Daoy (cell line): Measurements from ENCODE around the gene APOBEC2. TPM values are rescaled to one million over a fixed set of nuclear protein-coding genes. Genes with fewer than 3 reads are reported as not detected.
A peak's percentile ranks its signal among the peaks of the same experiment; 100 is the strongest.

Experiments used
- DNase-seq: peaks from one replicate; pipeline ENCODE4 v3.0.0-alpha.2; 2015; ENCODE audit warnings: low read depth
- total RNA-seq: library from RNA; depleted of rRNA; stranded (reverse); fragments of >200 nt; shearing (Covaris generic); gene quantifications from 2 replicates; pipeline ENCODE4 v1.2.3, GENCODE V29; 2014

The APOBEC2 gene
- total RNA-seq, 1 experiment from 2014 or later, result not detected

GRCh38 chr6:41037107-41037900, 15.7 kb upstream of the APOBEC2 start:
- DNase-seq, result no peak

DNA sequence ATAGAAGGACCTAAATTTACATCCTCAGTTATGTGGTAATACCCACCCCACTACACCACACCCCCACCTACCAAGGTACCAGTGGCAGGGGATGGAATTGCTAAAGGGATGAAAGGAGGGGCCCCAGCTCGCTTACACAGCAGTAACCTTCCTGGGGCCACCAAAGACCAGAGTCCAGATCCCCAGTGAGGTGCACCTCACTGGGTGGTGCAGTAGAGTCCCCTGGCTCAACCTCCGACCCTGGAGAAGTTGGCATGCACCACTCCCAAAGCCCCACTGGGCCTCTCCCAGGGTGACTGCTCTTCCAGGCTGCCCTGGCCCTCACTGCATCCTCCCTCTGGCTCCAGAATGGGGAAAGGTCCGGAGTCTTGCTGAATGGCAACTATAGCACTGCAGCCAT, 14.8 kb upstream of the APOBEC2 start:
- no peak for DNase-seq

GRCh38 chr6:41039060-41039998, 13.7 kb upstream of the APOBEC2 start, which contains the start of gene UNC5CL:
Gene UNC5CL, minus strand, starts transcription at chr6:41039221. Its CDS starts 4,147 bp downstream, at chr6:41035074.
- peak; percentile 39 for DNase-seq

DNA sequence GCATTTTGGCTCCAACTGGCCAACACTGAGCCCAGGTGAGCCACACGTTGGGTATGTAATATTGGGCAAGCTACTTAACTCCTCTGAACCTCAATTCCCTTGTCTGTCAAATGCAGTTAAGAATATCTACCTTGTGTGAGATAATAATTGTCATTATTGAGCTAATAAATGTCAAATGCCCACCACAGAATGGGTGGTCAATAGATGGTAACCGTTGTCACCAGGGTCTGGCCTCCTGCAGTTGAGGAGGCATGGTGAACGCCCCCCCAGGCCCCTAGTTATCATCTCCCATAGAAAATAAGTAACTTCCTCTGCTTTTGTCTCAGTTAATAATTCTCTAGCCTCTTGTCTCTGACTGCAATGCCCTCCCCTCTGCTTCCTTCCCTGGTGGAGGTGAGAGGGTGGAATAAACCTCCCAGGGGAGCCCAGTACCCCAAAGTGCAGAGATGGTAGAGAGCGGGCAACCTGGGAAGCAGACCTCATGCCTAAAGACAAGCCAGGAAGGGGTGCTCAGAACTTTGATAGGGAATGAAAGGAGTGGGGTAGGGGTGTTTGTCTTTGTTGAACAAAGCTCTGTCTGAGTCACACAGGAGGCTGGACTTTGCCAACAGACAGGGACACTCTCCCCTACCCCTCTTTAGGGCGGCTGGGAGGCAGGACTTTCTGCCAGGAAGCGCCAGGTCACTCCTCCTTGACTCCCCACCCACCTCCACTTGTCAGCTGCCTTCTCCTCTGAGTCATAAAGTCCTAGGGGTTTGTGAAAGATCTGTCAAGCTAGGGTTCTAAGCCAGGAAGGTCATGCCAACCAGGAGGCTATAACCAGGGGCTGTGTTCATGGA, 12.7 kb upstream of the APOBEC2 start:
- DNase-seq, result peak; percentile 76

GRCh38 chr6:41040940-41041536, 12.0 kb upstream of the APOBEC2 start:
- DNase-seq, result no peak

- no peak for DNase-seq
Measured at GRCh38 chr6:41042226-41043055, 10.6 kb upstream of the APOBEC2 start, which contains the start of gene TSPO2. Gene TSPO2, plus strand, starts transcription at chr6:41042467. Its CDS starts 519 bp downstream, at chr6:41042986.

DNA sequence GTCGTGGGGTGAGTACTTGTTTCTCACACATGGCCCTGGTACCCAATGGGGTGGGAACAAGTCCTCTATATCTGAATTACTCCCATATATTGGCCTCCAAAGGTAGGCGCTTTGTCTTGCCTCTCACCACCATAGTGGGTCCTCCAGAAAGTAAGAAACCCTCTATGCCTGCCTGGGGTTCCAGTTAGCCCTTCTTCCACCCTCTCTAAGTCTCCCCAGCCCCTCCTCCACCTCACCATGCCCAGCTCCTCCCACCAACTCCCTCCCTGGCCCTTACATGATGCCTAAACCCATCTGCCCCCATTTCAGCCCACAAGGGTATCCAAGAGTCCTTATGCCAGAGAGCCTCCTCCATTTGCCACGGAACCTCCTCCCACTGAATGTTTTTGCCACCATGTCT, 9.9 kb upstream of the APOBEC2 start:
- DNase-seq, result no peak

GRCh38 chr6:41045664-41046063, 7.3 kb upstream of the APOBEC2 start:
- no peak for DNase-seq

- no peak for DNase-seq
Measured at GRCh38 chr6:41046084-41046483, 6.9 kb upstream of the APOBEC2 start.

DNA sequence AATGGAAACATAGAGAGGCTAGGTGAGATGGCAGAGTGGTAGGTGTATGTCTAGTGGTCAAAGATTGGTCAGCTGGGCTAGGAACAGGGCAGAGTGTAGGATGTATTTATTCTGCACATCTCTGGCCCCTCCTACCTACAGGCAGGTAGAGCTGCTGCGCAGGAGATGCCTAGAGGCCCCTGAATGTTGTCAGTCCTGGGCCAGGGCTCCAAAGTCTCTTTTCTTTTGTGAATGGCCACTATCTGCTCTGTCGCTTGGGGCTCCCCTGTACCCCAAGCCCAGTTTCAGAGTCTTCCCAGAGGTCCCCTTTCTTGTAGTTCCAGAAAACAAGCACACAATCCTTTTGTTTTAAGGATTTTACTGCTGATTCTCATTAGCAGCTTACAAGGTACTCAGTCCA, 5.7 kb upstream of the APOBEC2 start:
- DNase-seq, result no peak

- DNase-seq, result no peak
Measured at GRCh38 chr6:41047745-41048732, 5.0 kb upstream of the APOBEC2 start.

DNA sequence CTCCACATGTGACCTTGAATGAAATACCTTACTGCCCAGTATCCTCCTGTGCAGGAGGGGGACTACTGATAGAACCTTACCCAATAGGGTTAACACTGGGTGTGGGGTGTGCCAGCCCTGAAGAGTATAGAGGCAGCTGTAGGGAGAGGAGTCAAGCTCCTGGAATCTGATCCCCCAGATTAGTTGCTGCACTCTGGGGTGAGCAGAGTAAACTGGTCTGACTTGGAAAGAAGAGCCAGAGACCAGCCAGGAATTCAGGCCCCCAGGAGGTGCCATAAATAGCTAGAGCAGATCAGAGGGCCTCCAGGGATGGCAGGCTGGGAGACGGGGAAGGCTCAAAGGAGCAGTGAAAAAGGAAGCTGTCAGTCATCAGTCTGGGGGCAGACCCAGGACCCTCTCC, 3.5 kb upstream of the APOBEC2 start:
- no peak for DNase-seq

DNA sequence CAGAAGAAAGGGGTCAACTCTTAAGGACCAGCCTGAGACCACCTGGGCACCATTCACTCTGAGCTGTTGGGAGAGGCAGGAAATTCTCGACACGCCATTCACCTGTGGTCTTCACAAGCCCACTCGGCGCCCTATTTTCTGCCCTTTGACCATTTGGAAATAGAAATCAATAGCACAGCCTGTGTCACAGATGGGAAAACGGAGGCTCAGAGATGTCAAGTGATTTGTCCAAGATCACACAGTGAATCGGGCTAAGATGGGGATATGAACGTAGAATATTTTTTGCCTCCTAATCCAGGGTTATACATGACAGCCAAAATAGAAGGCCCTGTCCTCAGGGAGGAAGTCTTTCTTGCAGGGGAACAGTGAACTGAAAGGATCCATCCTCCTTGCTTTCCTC, 3.0 kb upstream of the APOBEC2 start:
- DNase-seq, result no peak

DNA sequence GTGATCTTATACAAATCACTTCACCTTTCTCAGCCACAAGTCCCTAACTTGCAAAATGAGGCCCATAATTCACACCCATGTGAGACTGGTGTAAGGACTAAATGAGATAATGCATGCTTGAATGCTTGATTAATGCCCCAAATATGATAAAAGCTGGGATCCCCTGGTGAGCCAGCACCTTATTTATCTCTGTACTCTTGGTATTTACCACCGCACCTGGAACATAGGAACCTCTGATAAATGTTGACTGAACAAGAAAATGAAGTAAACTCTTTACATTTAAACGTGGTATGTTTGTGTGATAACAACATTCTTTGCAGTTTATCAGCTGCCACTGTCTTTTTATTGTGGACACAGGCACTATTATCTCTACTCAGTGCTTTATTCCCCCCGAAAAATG, 2.5 kb upstream of the APOBEC2 start:
- DNase-seq, result no peak

- DNase-seq, result no peak
Measured at GRCh38 chr6:41051873-41052272, 1.1 kb upstream of the APOBEC2 start.

DNA sequence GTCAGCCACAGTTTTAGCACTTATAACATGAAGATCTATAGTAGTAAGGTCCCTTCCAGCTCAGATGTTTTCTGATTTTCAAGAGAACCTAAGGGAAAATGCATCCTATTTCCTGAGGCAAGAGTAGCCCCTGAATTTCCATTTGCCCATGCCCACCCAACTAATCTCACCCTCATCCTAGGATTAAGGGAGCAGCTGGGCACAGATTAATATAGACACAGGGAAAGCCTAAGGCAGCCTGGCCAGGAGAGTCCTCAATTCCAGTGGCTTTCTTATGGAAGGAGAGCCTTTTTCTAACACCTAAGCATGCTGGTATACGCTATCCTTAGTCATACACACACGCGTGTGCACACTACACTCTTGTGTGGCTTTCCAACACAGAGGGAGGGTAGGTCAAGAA, 1.5 kb downstream of the APOBEC2 start:
- DNase-seq, result no peak

DNA sequence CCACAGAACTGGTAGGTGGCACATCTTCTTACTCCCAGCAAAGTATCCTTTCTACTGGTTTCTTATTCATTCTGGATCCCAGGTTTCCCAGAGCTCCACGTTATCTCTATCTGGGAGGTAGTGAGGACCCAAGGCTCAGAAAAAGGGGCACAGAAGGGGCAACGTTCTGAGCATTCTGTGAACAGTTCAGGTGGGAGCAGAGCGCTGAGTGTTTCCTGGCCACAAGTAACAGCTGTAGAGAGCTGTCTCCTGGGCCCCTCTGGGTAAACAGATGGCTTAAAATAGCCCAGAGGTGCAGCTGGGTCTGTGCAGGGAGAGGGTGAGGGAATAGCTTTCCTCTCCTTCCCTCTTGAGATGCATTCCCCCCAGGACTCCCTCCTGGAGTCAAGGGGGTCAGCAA, 2.1 kb downstream of the APOBEC2 start:
- DNase-seq, result no peak

DNA sequence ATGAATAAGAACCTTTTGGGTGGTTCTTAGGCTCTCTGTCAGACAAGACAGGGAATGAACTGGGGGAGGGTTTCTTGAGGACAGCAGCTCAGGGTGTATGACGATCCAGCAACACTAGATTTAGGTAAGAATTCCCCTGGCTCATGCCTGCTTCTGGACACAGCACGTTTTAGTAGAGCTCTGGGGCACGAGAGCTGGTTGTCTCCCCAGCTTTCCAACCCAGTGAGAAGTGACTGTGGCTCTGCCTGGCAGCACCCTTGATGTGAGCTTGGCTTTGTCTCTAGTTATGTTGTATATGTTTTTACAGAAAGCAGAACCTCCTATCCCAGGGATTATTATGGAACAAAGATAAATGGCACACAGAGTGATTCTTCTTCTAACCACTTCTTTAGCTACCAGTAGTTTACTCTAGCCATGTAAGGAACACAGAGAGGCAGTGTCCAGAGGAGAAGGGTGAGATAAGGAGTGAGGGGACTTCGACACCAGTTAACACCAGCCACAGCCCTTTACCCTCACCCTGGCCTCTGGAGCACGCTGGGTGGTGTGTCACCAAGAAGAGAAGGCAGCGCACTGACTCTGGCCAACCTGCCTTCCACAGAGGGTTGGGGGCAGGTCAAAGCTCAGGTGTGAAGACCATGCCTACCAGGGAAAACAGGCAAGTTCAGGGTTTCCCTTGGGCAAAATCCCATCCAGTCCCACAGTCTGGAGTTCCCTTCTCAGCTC, 3.9 kb downstream of the APOBEC2 start:
- no peak for DNase-seq
